Anterior cingulate cortex (tissue), 58 donors: ENCODE data around the gene SLC44A1.
"Not testable (repeated sequence)": the region's sequence is repeated elsewhere in the genome, so short reads cannot be mapped to it uniquely, and the experiment has no call there.

Experiments
- DNase-seq, 58 donors: peaks; one replicate each; lab custom pipeline; 2025; lab: John Stamatoyannopoulos, UW

Gene SLC44A1

GRCh38 chr9:105241356-105242043 is 3.0 kb upstream of the SLC44A1 start:
- DNase-seq = peak in 7 of 58 donors; percentile 5 to 26 (median 13)

GRCh38 chr9:105242062-105242461 is 2.4 kb upstream of the SLC44A1 start:
- no peak for DNase-seq

DNA sequence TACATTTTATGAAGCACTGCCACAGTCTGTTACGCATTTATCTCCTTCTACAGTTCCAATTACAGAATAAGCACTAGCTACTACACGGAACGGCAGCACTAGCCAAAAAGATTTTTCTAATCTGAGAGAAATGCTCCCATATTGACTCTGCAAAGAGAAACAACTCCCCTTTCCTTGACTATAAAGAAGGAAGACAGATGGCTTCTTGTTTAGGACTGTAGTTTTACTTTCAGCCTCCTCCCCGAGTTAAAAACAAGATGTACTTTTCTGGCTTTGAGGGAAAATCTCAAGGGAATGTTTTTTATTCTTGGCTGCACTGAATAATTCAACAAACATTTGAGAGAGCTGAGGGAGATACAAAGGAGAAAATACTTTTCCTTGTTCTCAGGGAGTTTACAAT is 1.9 kb upstream of the SLC44A1 start:
- DNase-seq = peak in 3 of 58 donors; percentile 3 to 71 (median 39)

DNA sequence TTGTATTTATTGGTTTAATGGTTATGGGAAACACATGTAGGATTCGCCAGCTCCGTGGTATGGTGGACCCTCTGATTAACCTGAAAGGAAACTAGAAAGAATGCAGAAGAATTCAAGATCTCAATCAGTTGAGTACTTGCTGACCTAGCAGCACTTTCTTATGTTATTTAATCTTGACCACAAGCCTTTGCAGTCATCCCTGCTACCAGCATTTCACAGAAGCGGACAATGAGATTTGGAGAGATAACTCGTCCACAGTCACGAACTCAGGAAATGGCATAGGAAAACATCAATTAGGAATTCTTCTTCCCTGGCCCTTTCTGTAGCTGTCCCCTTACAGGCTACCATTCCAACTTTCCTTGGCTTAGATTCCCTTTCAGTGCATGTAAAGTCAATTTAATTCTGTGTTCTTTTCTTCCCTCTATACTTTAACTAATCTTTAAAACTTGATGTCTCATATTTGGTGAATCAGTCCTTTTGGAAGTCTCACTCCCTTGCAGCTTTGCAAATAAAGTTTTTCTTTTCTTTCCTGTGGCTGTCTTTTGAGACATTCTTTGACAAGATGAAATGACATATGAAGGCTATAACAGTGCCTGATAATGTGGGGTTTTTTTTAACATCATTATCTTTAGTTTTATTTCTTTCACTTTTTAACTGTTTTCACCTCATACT is 1.3 kb upstream of the SLC44A1 start:
- no peak for DNase-seq

DNA sequence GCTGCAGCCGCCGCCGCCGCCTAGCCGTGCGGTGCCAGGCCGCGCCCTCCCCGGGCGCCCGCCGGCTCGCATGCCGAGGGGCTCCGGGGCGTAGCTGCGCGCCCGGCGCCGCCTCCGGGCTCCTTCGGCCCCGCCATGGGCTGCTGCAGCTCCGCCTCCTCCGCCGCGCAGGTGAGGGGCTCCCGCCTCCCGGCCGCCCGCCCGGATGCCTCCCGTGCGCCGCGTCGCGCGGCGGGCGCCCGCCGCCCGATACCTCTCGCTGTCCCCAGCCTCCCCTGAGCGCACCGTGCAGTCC is 230 bp downstream of the SLC44A1 start:
- DNase-seq = peak in 1 of 58 donors; percentile 37

GRCh38 chr9:105245029-105245890 is 809 bp downstream of the SLC44A1 start:
- peak in 57 of 58 donors; percentile 7 to 76 (median 51) for DNase-seq

DNA sequence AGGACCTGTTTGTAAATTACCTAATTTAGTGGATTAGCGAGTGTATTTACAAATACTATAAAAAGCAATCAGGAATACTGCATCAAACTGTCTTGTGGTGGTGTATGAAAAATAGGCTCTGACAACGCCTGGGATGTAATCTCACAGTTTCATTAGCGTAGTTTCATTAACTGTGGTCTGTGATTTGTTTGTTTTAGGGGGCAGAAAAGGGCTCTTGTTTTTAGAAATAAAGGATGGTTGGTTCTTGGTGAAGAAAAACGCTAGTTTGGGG is 1.4 kb downstream of the SLC44A1 start:
- DNase-seq = no peak

- DNase-seq = peak in 4 of 58 donors; percentile 4 to 27 (median 11)
Measured at GRCh38 chr9:105246656-105247173, 2.3 kb downstream of the SLC44A1 start.

GRCh38 chr9:105248691-105249090 is 4.2 kb downstream of the SLC44A1 start:
- DNase-seq = no peak

DNA sequence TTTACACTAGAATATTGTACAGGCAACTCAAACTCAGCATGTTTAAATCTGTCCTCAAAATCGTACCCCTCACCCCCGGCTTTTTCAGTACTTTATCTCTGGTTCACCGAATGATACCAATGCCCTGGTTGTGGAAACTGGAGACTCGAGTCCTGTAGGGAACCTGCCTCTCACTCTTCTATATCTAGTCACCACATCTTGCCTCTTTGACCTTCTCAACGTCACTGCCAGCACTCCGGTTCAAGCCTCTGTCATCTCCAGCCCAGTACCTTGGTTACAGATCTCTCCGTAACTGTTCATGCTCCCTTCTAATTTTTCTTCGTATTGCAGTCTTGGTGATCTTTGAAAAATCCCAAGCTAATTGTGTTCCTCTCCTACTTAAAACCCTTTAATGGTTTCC is 6.7 kb downstream of the SLC44A1 start:
- no peak for DNase-seq

DNA sequence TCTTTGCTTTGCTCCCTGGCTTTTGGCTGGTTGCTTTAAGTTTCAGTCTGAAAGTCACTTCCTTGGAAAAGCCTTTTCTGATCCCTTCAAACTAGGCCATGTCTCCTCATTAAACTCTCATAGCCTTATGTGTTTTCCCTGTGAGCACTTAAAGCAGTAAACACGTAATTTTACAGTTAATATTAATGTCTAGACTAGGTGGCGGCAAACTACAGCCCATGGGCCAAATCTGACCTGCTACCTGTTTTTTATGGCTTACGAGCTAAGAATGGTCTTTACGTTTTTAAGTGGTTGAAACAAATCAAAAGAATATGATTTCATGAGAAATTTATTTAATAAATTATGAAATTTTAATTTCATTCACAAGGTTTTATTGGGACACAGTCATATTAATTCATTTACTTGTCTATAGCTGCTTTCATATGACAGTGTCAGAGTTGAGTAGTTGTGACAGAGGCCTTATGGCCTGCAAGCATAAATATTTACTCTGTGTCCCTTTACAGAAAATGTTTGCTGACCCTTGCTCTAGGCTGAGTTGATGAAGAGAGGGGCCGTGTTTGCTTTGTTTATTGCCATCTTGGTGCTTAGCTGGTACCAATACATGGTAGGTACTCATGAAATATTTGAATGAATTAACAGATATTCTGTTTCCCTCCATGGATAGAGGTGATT is 7.4 kb downstream of the SLC44A1 start:
- no peak for DNase-seq

- DNase-seq = no peak
Measured at GRCh38 chr9:105252405-105252756, 7.9 kb downstream of the SLC44A1 start.

- DNase-seq = no peak
Measured at GRCh38 chr9:105254226-105254625, 9.8 kb downstream of the SLC44A1 start.

- no peak for DNase-seq
Measured at GRCh38 chr9:105255421-105255820, 11.0 kb downstream of the SLC44A1 start.

- DNase-seq = not testable (repeated sequence)
Measured at GRCh38 chr9:105256569-105256968, 12.1 kb downstream of the SLC44A1 start.

DNA sequence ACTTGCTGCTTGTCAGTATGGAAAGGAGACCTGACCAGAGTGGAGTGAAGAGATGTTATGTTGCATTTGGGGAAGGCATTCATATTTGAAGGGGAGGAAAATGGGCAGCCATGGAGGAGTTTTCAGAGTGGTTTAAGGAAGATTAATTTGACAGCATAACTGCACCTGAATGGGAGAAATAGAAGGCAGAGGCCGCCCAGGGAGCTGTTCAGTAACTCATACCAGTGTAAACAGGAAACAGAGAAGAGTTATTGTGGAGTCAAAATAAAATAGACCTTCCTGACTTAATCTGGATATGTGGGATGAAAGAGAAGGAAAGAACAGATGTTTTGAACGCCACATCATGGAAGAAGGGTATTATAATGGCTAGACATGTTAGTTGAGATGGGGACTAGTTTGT is 13.4 kb downstream of the SLC44A1 start:
- no peak for DNase-seq

DNA sequence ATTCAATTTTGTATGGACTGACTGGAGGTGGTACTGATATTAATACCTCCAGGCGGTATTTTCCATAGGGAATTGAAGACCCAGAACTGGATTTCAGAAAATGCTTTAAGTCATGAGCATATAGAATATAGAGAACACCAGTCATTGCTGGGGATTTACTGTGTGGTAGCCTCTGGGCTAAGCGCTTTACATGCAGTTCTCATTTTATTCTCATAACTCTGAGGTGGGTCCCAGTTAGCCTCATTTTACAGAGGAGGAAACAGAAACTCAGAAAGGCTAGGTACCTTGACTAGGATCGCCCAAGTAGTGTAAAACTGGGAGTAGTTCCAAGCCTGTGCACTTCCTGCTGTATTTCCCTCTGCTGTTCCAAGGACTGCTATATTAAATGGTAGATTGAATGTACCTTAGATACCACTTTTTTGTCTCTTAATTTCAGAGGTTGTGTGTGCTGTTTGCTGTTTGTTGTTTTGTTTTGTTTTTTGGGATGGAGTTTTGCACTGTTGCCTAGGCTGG is 13.8 kb downstream of the SLC44A1 start:
- no peak for DNase-seq

GRCh38 chr9:105259274-105259673 is 14.8 kb downstream of the SLC44A1 start:
- no peak for DNase-seq

GRCh38 chr9:105259731-105260612 is 15.5 kb downstream of the SLC44A1 start:
- no peak for DNase-seq

DNA sequence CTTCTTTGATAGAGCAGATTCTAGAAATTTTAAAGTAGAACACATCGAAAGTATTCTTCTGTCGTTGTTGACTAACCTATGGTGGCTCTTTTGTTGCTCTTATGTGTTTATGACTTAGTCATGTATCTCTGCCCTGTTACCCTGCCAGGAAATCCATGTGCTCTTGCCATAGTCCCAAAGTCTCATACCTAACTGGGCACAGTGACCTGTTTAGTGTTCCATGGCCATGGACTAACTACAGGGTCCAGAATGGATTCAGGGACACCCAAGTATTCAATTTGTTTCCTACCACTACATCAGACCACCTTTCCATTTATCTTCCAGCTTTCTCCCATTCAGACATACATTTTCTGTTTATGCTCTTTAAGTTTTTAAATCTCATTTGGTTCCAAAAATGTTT is 18.0 kb downstream of the SLC44A1 start:
- no peak for DNase-seq
